AG04449 (cell line): Measurements from ENCODE around the gene DNAJB4.

Experiments used
- CTCF ChIA-PET: fragments of 350-600 bp; formaldehyde crosslinking; extraction: SDS; loops from one replicate; lab custom pipeline; 2021; ENCODE audit warnings: antibody characterized with exemption; lab: Yijun Ruan, JAX
- POLR2A ChIA-PET: fragments of 400-600, 350-600 bp; formaldehyde crosslinking; extraction: SDS; loops from one replicate; lab custom pipeline; 2020; ENCODE audit warnings: antibody characterized with exemption, inconsistent platforms; lab: Yijun Ruan, JAX
- DNase-seq: peaks from one replicate; pipeline ENCODE4 v3.0.0-alpha.2; 2010; ENCODE audit warnings: low read depth, low spot score
- H3K4me3 ChIP-seq: 2 replicates; pipeline ENCODE4 v1.5.1; 2011; ENCODE audit warnings: low read depth, mild to moderate bottlenecking, control low read depth, low read length
- CTCF ChIP-seq: IDR thresholded peaks from one replicate; pipeline ENCODE4 v1.5.1; 2011; ENCODE audit warnings: mild to moderate bottlenecking, moderate library complexity, low read length, control low read depth, inconsistent platforms; ENCODE audit not compliant: insufficient read depth; ENCODE audit errors: missing control alignments

DNAJB4 gene

GRCh38 chr1:77986810-77987209 lies 17.9 kb upstream of the DNAJB4 start:
- no peak for TF ChIP-seq CTCF
- ChIA-PET POLR2A (no interaction called here), CTCF (interaction anchor here (2.6 kb wide), 1 partner anchor 128 kb away, joined by 10 read pairs; no protein-coding TSS in a partner anchor)
- DNase-seq: no peak
- no peak overlapping the region for H3K4me3 ChIP-seq

GRCh38 chr1:77987919-77988318 lies 16.8 kb upstream of the DNAJB4 start:
- no peak for TF ChIP-seq CTCF
- no peak for DNase-seq
- no peak overlapping the region for H3K4me3 ChIP-seq
- ChIA-PET CTCF (interaction anchor here (0.9 to 2.0 kb wide), 3 partner anchors 9 to 127 kb away, joined by 3 to 7 read pairs (median 5); partner anchors contain the start of gene FUBP1), POLR2A (no interaction called here)

GRCh38 chr1:77989744-77990143 lies 15.0 kb upstream of the DNAJB4 start:
- ChIA-PET CTCF (interaction anchor here (1.2 to 1.6 kb wide), 2 partner anchors 9 to 10 kb away, joined by 4 to 5 read pairs; no protein-coding TSS in a partner anchor), POLR2A (interaction anchor here (1.8 kb wide), 1 partner anchor 11 kb away, joined by 5 read pairs; the partner anchor contains the start of gene FUBP1)
- no peak for DNase-seq
- no peak for TF ChIP-seq CTCF
- no peak overlapping the region for H3K4me3 ChIP-seq

- TF ChIP-seq CTCF: no peak
- POLR2A ChIA-PET: interaction anchor here (1.8 kb wide), 1 partner anchor 12 kb away, joined by 5 read pairs; the partner anchor contains the start of gene FUBP1
- H3K4me3 ChIP-seq: no peak overlapping the region
- CTCF ChIA-PET: interaction anchor here (0.8 to 1.7 kb wide), 5 partner anchors 9 to 124 kb away, joined by 3 to 6 read pairs (median 4); no protein-coding TSS in a partner anchor
- no peak for DNase-seq
These were observed 14.0 kb upstream of the DNAJB4 start for GRCh38 chr1:77990629-77991204.

- TF ChIP-seq CTCF: no peak
- ChIA-PET CTCF (interaction anchor here (0.8 to 1.7 kb wide), 3 partner anchors 11 to 123 kb away, joined by 3 to 6 read pairs (median 4); no protein-coding TSS in a partner anchor), POLR2A (no interaction called here)
- no peak for DNase-seq
- no peak overlapping the region for H3K4me3 ChIP-seq
These were observed 13.1 kb upstream of the DNAJB4 start for GRCh38 chr1:77991638-77992037.

GRCh38 chr1:77994117-77994705 lies 10.5 kb upstream of the DNAJB4 start:
- ChIA-PET CTCF (interaction anchor here (0.7 to 1.5 kb wide), 3 partner anchors 9 to 12 kb away, joined by 3 to 5 read pairs (median 3); no protein-coding TSS in a partner anchor), POLR2A (interaction anchor here (0.8 to 1.2 kb wide), 2 partner anchors 10 to 16 kb away, joined by 3 to 4 read pairs; partner anchors contain the start of genes DNAJB4 and FUBP1)
- TF ChIP-seq CTCF: no peak
- no peak overlapping the region for H3K4me3 ChIP-seq
- DNase-seq: no peak
